Smooth muscle cell of trachea (primary cell): ENCODE measurements around the gene CCDC88B. TPM values are rescaled to one million over a fixed set of nuclear protein-coding genes. Genes with fewer than 3 reads are reported as not detected.

Source experiments
- total RNA-seq: library from RNA; depleted of rRNA; stranded (reverse); fragments of >200 nt; gene quantifications from 2 replicates; pipeline ENCODE4 v1.2.1, GENCODE V29; 2014

CCDC88B gene
- 1.0 and 1.2 TPM in 2 replicates for total RNA-seq

GRCh38 chr11:64339754-64340408 is at the start of gene CCDC88B:
CCDC88B (plus strand) TSS chr11:64340204; CDS start chr11:64340267, 63 bp downstream.

GRCh38 chr11:64291262-64291751 is 48.7 kb upstream of the CCDC88B start, which contains the start of gene KCNK4:
KCNK4 (plus strand) TSS chr11:64291302; CDS start chr11:64293019, 1,717 bp downstream.

GRCh38 chr11:64299847-64300648 is 40.0 kb upstream of the CCDC88B start, which contains the start of gene CATSPERZ:
CATSPERZ (plus strand) TSS chr11:64300358; CDS start chr11:64300411, 53 bp downstream.

GRCh38 chr11:64305075-64305690 is 34.8 kb upstream of the CCDC88B start, which contains the start of gene ESRRA:
ESRRA (plus strand) TSS chr11:64305524; CDS start chr11:64307180, 1,656 bp downstream.

GRCh38 chr11:64317325-64317960 is 22.6 kb upstream of the CCDC88B start, which contains the start of gene TRMT112:
TRMT112 (minus strand) TSS chr11:64317559; CDS start chr11:64317526, 33 bp downstream.

GRCh38 chr11:64317961-64318765 is 21.8 kb upstream of the CCDC88B start, which contains the start of gene PRDX5:
PRDX5 (plus strand) TSS chr11:64318121; CDS start chr11:64318216, 95 bp downstream.

GRCh38 chr11:64358907-64359711 is 19.1 kb downstream of the CCDC88B start, which contains the start of gene RPS6KA4:
RPS6KA4 (plus strand) TSS chr11:64359162; CDS start chr11:64359236, 74 bp downstream.

Other genes with a start within 250 kb of the CCDC88B start
- 22.4 and 23.3 TPM in 2 replicates for gene MACROD1, start 174.1 kb upstream of the CCDC88B start, total RNA-seq
- gene STIP1, start 154.0 kb upstream of the CCDC88B start, total RNA-seq: 119 and 132 TPM in 2 replicates
- gene FERMT3, start 133.5 kb upstream of the CCDC88B start, total RNA-seq: 1.8 and 6.0 TPM in 2 replicates
- gene TRPT1, start 114.0 kb upstream of the CCDC88B start, total RNA-seq: 28.5 and 50.6 TPM in 2 replicates
- 62.4 and 66.0 TPM in 2 replicates for gene NUDT22, start 113.9 kb upstream of the CCDC88B start, total RNA-seq
- gene DNAJC4, start 109.7 kb upstream of the CCDC88B start, total RNA-seq: 8.0 and 18.2 TPM in 2 replicates
- 38.7 and 41.5 TPM in 2 replicates for gene VEGFB, start 105.6 kb upstream of the CCDC88B start, total RNA-seq
- gene FKBP2, start 99.1 kb upstream of the CCDC88B start, total RNA-seq: 45.7 and 91.8 TPM in 2 replicates
- 164 and 283 TPM in 2 replicates for gene PPP1R14B, start 93.3 kb upstream of the CCDC88B start, total RNA-seq
- 46.4 and 54.9 TPM in 2 replicates for gene PLCB3, start 88.7 kb upstream of the CCDC88B start, total RNA-seq
- gene BAD, start 55.5 kb upstream of the CCDC88B start, total RNA-seq: 80.6 and 85.5 TPM in 2 replicates
- gene GPR137, start 54.4 kb upstream of the CCDC88B start, total RNA-seq: 11.8 and 21.2 TPM in 2 replicates
- gene KCNK4, start 48.9 kb upstream of the CCDC88B start, total RNA-seq: 0.17 TPM in 1 of 2 replicates, not detected in the other
- gene CATSPERZ, start 39.8 kb upstream of the CCDC88B start, total RNA-seq: 0.44 and 0.66 TPM in 2 replicates
- 34.6 and 44.3 TPM in 2 replicates for gene ESRRA, start 34.7 kb upstream of the CCDC88B start, total RNA-seq
- 177 and 342 TPM in 2 replicates for gene TRMT112, start 22.6 kb upstream of the CCDC88B start, total RNA-seq
- 202 and 213 TPM in 2 replicates for gene PRDX5, start 22.1 kb upstream of the CCDC88B start, total RNA-seq
- gene RPS6KA4, start 19.0 kb downstream of the CCDC88B start, total RNA-seq: 45.8 and 49.0 TPM in 2 replicates
- gene SLC22A11, start 215.7 kb downstream of the CCDC88B start, total RNA-seq: not detected in 2 replicates